Neural progenitor cell (in vitro differentiated cells): ENCODE measurements around the gene FYB1.

Experiments
- EZH2 ChIP-seq: fragments of 200-600 bp; sonication (generic); IDR thresholded peaks from 2 replicates; pipeline ENCODE4 v1.6.1; 2017; ENCODE audit warnings: antibody characterized with exemption, mild to moderate bottlenecking, moderate library complexity
- EZH2phosphoT487 ChIP-seq: fragments of 200-600 bp; sonication (generic); IDR thresholded peaks from 2 replicates; pipeline ENCODE4 v1.6.1; 2017; ENCODE audit warnings: antibody characterized with exemption
- TF ChIP-seq, protein P1 (sequence below): fragments of 200-600 bp; sonication (generic); IDR thresholded peaks from 2 replicates; pipeline ENCODE4 v1.5.1; 2017; ENCODE audit warnings: antibody characterized with exemption, mild to moderate bottlenecking

DNA sequence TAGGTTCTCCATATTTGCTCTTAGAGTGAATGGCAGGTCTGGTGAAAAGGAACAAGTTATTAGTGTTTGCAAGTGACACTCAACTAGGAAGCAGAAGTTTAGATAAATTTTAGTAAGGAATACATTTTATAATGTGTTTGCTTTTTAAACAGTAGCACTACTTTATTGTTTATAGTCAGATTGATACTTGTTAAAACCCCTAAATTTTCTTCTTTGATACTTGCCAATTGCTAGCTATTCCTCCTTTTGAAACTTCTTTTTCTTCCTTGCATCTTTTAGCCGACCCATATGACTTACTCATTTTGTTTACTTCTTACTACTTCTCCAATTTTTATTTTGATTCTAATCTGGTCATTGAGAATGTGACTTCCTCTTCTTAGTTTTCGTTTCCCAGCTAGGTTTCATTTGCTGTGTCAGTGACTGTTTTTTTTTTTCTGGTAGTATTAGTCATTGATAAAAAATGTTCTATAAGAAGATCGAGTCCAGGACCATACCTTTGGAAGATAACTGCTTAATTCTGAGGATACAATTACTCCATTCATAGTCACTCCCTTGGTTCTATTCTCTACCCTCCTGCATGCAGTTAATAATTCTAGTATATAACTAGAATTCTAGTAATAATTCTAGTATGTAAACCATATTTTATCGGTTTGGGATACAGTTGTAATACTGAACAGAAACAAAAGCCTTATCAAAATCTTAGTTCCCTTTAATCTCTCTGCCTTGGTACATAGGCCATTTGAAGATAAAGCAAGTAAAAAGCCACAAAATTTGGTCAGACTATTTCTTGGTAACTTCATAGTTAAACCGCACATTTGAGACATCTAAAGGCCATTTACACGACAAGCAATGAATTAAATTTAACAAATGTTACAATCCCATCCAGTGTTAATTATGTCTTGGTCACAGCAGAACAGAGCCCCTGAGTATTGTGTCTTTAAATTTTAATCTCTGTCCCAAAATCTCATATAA is 142.3 kb downstream of the FYB1 start:
- TF ChIP-seq, protein P1, sequence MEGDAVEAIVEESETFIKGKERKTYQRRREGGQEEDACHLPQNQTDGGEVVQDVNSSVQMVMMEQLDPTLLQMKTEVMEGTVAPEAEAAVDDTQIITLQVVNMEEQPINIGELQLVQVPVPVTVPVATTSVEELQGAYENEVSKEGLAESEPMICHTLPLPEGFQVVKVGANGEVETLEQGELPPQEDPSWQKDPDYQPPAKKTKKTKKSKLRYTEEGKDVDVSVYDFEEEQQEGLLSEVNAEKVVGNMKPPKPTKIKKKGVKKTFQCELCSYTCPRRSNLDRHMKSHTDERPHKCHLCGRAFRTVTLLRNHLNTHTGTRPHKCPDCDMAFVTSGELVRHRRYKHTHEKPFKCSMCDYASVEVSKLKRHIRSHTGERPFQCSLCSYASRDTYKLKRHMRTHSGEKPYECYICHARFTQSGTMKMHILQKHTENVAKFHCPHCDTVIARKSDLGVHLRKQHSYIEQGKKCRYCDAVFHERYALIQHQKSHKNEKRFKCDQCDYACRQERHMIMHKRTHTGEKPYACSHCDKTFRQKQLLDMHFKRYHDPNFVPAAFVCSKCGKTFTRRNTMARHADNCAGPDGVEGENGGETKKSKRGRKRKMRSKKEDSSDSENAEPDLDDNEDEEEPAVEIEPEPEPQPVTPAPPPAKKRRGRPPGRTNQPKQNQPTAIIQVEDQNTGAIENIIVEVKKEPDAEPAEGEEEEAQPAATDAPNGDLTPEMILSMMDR, result no peak
- TF ChIP-seq EZH2, result no peak
- TF ChIP-seq EZH2phosphoT487, result no peak
